LoVo (cell line): ENCODE data around the gene LCP2.

Experiments
- DNase-seq: peaks from one replicate; pipeline ENCODE4 v3.0.0-alpha.2; 2016; ENCODE audit warnings: low spot score

LCP2 gene

GRCh38 chr5:170297589-170298462, at the start of gene LCP2:
Gene LCP2, minus strand, starts transcription at chr5:170297777. Its CDS starts 166 bp downstream, at chr5:170297611.
- DNase-seq = no peak

GRCh38 chr5:170347022-170347567, 49.5 kb upstream of the LCP2 start:
- no peak for DNase-seq

GRCh38 chr5:170345971-170346370, 48.4 kb upstream of the LCP2 start:
- no peak for DNase-seq

- no peak for DNase-seq
Observed at GRCh38 chr5:170343177-170343576, 45.6 kb upstream of the LCP2 start.

GRCh38 chr5:170342153-170342725, 44.7 kb upstream of the LCP2 start:
- DNase-seq = no peak

- no peak for DNase-seq
Observed at GRCh38 chr5:170341545-170341944, 44.0 kb upstream of the LCP2 start.

- DNase-seq = no peak
Observed at GRCh38 chr5:170339780-170340167, 42.2 kb upstream of the LCP2 start.

- DNase-seq = no peak
Observed at GRCh38 chr5:170338933-170339779, 41.6 kb upstream of the LCP2 start.

GRCh38 chr5:170338291-170338690, 40.7 kb upstream of the LCP2 start:
- no peak for DNase-seq

GRCh38 chr5:170337045-170337733, 39.6 kb upstream of the LCP2 start:
- DNase-seq = no peak

- no peak for DNase-seq
Observed at GRCh38 chr5:170336065-170336464, 38.5 kb upstream of the LCP2 start.

- no peak for DNase-seq
Observed at GRCh38 chr5:170334626-170335025, 37.0 kb upstream of the LCP2 start.

GRCh38 chr5:170333161-170333910, 35.8 kb upstream of the LCP2 start:
- no peak for DNase-seq

GRCh38 chr5:170332058-170332457, 34.5 kb upstream of the LCP2 start:
- no peak for DNase-seq

GRCh38 chr5:170330568-170331054, 33.0 kb upstream of the LCP2 start:
- no peak for DNase-seq

GRCh38 chr5:170329524-170329923, 31.9 kb upstream of the LCP2 start:
- no peak for DNase-seq

GRCh38 chr5:170327829-170328228, 30.3 kb upstream of the LCP2 start:
- no peak for DNase-seq

- no peak for DNase-seq
Observed at GRCh38 chr5:170327168-170327567, 29.6 kb upstream of the LCP2 start.

GRCh38 chr5:170319301-170319700, 21.7 kb upstream of the LCP2 start:
- DNase-seq = no peak

GRCh38 chr5:170317499-170317898, 19.9 kb upstream of the LCP2 start:
- DNase-seq = no peak

GRCh38 chr5:170316937-170317336, 19.4 kb upstream of the LCP2 start:
- no peak for DNase-seq
